ENCODE data around the gene ACSBG1.

ACSBG1 gene

DNA sequence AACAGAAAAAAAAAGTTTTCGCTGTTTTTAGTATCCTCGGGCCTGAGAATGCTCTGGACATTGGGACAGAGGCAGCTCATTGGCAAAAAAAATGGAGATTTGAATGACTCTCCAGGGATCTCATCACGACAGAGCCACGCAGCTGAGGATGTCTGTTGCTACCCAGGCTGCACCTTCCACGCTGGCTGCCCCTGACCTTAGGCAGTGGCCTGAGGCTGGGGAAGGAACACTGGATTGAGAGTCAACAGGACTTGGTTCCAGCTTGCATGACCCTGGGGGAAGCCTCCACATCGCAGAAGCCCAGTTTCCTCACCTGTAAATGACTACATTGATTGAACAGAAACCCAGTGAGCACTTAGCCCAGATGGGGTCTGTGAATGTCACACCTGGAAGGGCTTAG lies 8.7 kb upstream of the ACSBG1 start:
- TF ChIP-seq, protein P1, sequence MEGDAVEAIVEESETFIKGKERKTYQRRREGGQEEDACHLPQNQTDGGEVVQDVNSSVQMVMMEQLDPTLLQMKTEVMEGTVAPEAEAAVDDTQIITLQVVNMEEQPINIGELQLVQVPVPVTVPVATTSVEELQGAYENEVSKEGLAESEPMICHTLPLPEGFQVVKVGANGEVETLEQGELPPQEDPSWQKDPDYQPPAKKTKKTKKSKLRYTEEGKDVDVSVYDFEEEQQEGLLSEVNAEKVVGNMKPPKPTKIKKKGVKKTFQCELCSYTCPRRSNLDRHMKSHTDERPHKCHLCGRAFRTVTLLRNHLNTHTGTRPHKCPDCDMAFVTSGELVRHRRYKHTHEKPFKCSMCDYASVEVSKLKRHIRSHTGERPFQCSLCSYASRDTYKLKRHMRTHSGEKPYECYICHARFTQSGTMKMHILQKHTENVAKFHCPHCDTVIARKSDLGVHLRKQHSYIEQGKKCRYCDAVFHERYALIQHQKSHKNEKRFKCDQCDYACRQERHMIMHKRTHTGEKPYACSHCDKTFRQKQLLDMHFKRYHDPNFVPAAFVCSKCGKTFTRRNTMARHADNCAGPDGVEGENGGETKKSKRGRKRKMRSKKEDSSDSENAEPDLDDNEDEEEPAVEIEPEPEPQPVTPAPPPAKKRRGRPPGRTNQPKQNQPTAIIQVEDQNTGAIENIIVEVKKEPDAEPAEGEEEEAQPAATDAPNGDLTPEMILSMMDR (conservative IDR thresholded peaks at IDR 0.05; ENCODE audit: low read length) = no peak
- no peak overlapping the region for H3K4me3 ChIP-seq (ENCODE audit: low read length)
- DNase-seq (ENCODE audit: low read depth) = no peak

GRCh38 chr15:78242128-78242527 lies 7.8 kb upstream of the ACSBG1 start:
- no peak for DNase-seq (ENCODE audit: low read depth)
- TF ChIP-seq, protein P1 (conservative IDR thresholded peaks at IDR 0.05; ENCODE audit: low read length) = peak; percentile 57
- H3K4me3 ChIP-seq (ENCODE audit: low read length) = no peak overlapping the region

DNA sequence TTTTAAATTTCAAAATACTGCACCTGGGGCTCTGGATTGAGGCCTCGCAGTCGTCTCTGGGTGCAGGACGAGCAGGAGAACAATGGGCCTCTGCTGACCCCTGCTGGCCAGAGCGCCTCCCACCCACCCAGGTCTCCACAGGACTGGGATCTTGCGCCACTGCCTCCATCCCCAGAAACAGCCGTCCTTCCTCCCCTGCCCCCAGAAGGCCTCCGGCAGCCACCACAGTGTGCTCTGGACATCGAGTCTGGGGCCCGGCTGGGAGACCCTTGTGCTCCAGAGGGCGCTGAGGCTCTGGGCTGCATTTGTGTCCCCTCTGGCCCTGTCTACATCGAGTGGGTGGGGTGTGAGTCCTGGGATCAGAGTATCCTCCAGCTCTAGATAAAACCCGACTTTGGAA lies 6.7 kb upstream of the ACSBG1 start:
- no peak overlapping the region for H3K4me3 ChIP-seq (ENCODE audit: low read length)
- DNase-seq (ENCODE audit: low read depth) = peak; percentile 64
- TF ChIP-seq, protein P1 (conservative IDR thresholded peaks at IDR 0.05; ENCODE audit: low read length) = peak; percentile 86

DNA sequence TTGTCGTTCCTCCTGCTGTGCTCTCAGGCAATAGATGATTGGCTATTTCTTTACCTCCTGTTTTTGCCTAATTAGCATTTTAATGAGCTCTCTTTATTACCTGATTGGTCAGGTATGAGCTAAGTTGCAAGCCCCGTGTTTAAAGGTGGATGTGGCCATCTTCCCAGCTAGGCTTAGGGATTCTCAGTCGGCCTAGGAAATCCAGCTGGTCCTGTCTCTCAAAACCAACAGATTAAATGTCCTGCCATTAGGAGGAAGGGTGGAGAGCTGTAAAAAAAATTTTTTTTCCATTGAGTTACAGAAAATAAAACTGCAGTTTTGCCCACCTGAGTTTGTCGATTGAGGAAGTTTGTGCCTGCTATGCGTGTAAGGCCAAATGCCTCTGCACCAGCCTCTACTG lies 5.4 kb upstream of the ACSBG1 start:
- no peak for DNase-seq (ENCODE audit: low read depth)
- TF ChIP-seq, protein P1 (conservative IDR thresholded peaks at IDR 0.05; ENCODE audit: low read length) = no peak
- no peak overlapping the region for H3K4me3 ChIP-seq (ENCODE audit: low read length)

DNA sequence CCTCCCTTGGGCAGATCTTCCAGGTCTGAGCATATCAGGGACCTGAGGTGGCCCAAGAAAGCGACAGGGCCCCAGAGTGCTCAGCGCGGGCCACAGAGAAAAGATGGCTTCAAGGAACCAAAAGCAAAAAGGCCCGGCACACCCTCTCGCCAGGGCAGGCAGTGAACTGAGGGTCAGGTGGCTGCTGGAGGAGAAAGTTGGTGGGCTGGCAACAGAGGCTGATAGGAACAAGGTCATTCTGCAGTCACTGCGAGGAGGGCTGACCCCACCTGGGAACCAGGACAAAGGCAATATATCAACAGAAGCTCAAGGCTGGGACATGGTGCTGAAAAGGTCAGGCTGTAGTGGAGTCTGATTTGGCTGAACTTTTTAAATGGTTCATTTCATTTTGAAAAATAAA lies 2.8 kb upstream of the ACSBG1 start:
- TF ChIP-seq, protein P1 (conservative IDR thresholded peaks at IDR 0.05; ENCODE audit: low read length) = no peak
- no peak overlapping the region for H3K4me3 ChIP-seq (ENCODE audit: low read length)
- DNase-seq (ENCODE audit: low read depth) = no peak

- TF ChIP-seq, protein P1 (conservative IDR thresholded peaks at IDR 0.05; ENCODE audit: low read length) = no peak
- H3K4me3 ChIP-seq (ENCODE audit: low read length) = no peak overlapping the region
- no peak for DNase-seq (ENCODE audit: low read depth)
These were observed 2.1 kb upstream of the ACSBG1 start for GRCh38 chr15:78236491-78236890.

DNA sequence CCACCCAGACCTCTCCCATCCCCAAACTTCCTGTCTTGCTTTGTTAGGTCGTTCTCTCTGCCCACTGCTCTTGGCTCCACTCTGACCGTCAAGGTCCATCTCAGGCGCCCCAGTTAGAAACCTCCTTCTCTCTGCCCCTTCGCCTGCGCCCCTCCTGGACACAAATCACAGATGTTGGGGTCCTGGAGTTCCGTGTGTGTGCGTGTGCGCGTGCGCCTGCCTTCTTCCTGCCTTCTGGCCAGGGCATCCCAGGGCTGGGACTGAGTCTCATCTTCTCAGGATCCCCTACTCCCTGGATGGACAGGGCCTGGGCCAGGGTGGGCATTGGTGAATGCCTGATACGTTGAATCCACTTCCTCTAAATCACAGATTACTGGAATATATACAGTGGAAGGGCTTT lies 869 bp downstream of the ACSBG1 start:
- no peak overlapping the region for H3K4me3 ChIP-seq (ENCODE audit: low read length)
- no peak for DNase-seq (ENCODE audit: low read depth)
- TF ChIP-seq, protein P1 (conservative IDR thresholded peaks at IDR 0.05; ENCODE audit: low read length) = no peak
